Osteocyte (in vitro differentiated cells): ENCODE results near the gene ADAP1. TPM values are rescaled to one million over a fixed set of nuclear protein-coding genes. Genes with fewer than 3 reads are reported as not detected.

ENCODE experiments used
- DNase-seq: peaks from one replicate; pipeline ENCODE4 v3.0.0; 2021; ENCODE audit warnings: mixed read lengths; ENCODE audit not compliant: unreplicated experiment; ENCODE audit errors: extremely low spot score
- H3K27ac Mint-ChIP-seq: one replicate; pipeline ENCODE4 v1.8.0; 2021; ENCODE audit warnings: mild to moderate bottlenecking, mixed read lengths; ENCODE audit not compliant: unreplicated experiment
- H3K27me3 Mint-ChIP-seq: one replicate; pipeline ENCODE4 v1.8.0; 2021; ENCODE audit warnings: mixed read lengths; ENCODE audit not compliant: unreplicated experiment
- H3K36me3 Mint-ChIP-seq: one replicate; pipeline ENCODE4 v1.8.0; 2021; ENCODE audit warnings: mixed read lengths; ENCODE audit not compliant: unreplicated experiment
- H3K4me1 Mint-ChIP-seq: one replicate; pipeline ENCODE4 v1.8.0; 2021; ENCODE audit warnings: mixed read lengths; ENCODE audit not compliant: unreplicated experiment
- H3K4me3 Mint-ChIP-seq: one replicate; pipeline ENCODE4 v1.8.0; 2021; ENCODE audit warnings: mild to moderate bottlenecking, moderate library complexity, mixed read lengths; ENCODE audit not compliant: unreplicated experiment
- H3K9me3 Mint-ChIP-seq: one replicate; pipeline ENCODE4 v1.8.0; 2021; ENCODE audit warnings: mixed read lengths; ENCODE audit not compliant: unreplicated experiment
- CTCF ChIP-seq: fragments of 200-600 bp; sonication (generic); IDR thresholded peaks from 2 replicates; pipeline ENCODE4 v1.5.0; 2021; ENCODE audit warnings: antibody characterized with exemption, mild to moderate bottlenecking, moderate library complexity
- total RNA-seq: library from RNA; stranded (reverse); gene quantifications from 2 replicates; pipeline ENCODE4 v1.2.1, GENCODE V29; 2021

The ADAP1 gene
- total RNA-seq, 1 donor from 2014 or later = 5.8 TPM

GRCh38 chr7:901041-901387, 53.5 kb downstream of the ADAP1 start:
- Mint-ChIP-seq H3K27ac (no peak overlapping the region), H3K4me3 (no peak overlapping the region), H3K36me3 (peaks cover 8% of the 10 kb centered on the region), H3K4me1 (peaks cover 9% of the 10 kb centered on the region), H3K27me3 (peaks cover 5% of the 10 kb centered on the region), H3K9me3 (no peaks in the 10 kb centered on the region)
- DNase-seq = no peak
- no peak for TF ChIP-seq CTCF

- Mint-ChIP-seq H3K4me3 (no peak overlapping the region), H3K27me3 (peaks cover 5% of the 10 kb centered on the region), H3K27ac (no peak overlapping the region), H3K4me1 (peaks cover 9% of the 10 kb centered on the region), H3K9me3 (no peaks in the 10 kb centered on the region), H3K36me3 (peaks cover 12% of the 10 kb centered on the region)
- no peak for DNase-seq
- TF ChIP-seq CTCF = no peak
Observed at GRCh38 chr7:900331-901040, 54.0 kb downstream of the ADAP1 start.

GRCh38 chr7:899806-900205, 54.7 kb downstream of the ADAP1 start:
- H3K36me3 Mint-ChIP-seq = peaks cover 15% of the 10 kb centered on the region
- no peak overlapping the region for H3K4me3 Mint-ChIP-seq
- peaks cover 6% of the 10 kb centered on the region for H3K4me1 Mint-ChIP-seq
- TF ChIP-seq CTCF = no peak
- H3K27me3 Mint-ChIP-seq = no peaks in the 10 kb centered on the region
- no peaks in the 10 kb centered on the region for H3K9me3 Mint-ChIP-seq
- no peak overlapping the region for H3K27ac Mint-ChIP-seq
- no peak for DNase-seq

- H3K27ac Mint-ChIP-seq = no peak overlapping the region
- no peak overlapping the region for H3K4me3 Mint-ChIP-seq
- TF ChIP-seq CTCF = no peak
- H3K9me3 Mint-ChIP-seq = no peaks in the 10 kb centered on the region
- H3K36me3 Mint-ChIP-seq = peaks cover 19% of the 10 kb centered on the region
- DNase-seq = no peak
- no peaks in the 10 kb centered on the region for H3K27me3 Mint-ChIP-seq
- peaks cover 6% of the 10 kb centered on the region for H3K4me1 Mint-ChIP-seq
Observed at GRCh38 chr7:898855-899681, 55.4 kb downstream of the ADAP1 start.

- Mint-ChIP-seq H3K9me3 (no peaks in the 10 kb centered on the region), H3K36me3 (peaks cover 23% of the 10 kb centered on the region)
- DNase-seq = no peak
Observed at GRCh38 chr7:898460-898854, 56.0 kb downstream of the ADAP1 start.

More at GRCh38 chr7:898460-898854, 56.0 kb downstream of the ADAP1 start:
- no peak for TF ChIP-seq CTCF
- H3K27me3 Mint-ChIP-seq = no peaks in the 10 kb centered on the region
- H3K27ac Mint-ChIP-seq = no peak overlapping the region
- peaks cover 6% of the 10 kb centered on the region for H3K4me1 Mint-ChIP-seq
- no peak overlapping the region for H3K4me3 Mint-ChIP-seq
